Mesendoderm (in vitro differentiated cells): ENCODE results near the gene GULP1. TPM values are rescaled to one million over a fixed set of nuclear protein-coding genes. Genes with fewer than 3 reads are reported as not detected.

ENCODE experiments used
- DNase-seq: peaks from one replicate; pipeline ENCODE4 v3.0.0; 2013
- H2AK5ac ChIP-seq: 2 replicates; pipeline ENCODE4 v1.6.1; 2013; ENCODE audit warnings: low read length, inconsistent platforms
- H2BK120ac ChIP-seq: 2 replicates; pipeline ENCODE4 v1.6.1; 2013; ENCODE audit warnings: low read depth, mild to moderate bottlenecking, low read length, moderate library complexity, mixed read lengths
- H2BK15ac ChIP-seq: replicated peaks from 2 replicates; pipeline ENCODE4 v1.6.1; 2013; ENCODE audit warnings: low read depth, mild to moderate bottlenecking, moderate library complexity
- H2BK5ac ChIP-seq: 2 replicates; pipeline ENCODE4 v1.6.1; 2013; ENCODE audit warnings: low read length, inconsistent platforms
- H3K18ac ChIP-seq: 2 replicates; pipeline ENCODE4 v1.6.1; 2013; ENCODE audit warnings: mild to moderate bottlenecking, low read length, mixed read lengths
- H3K23ac ChIP-seq: one replicate; pipeline ENCODE4 v1.6.1; 2013; ENCODE audit warnings: low read length
- H3K27ac ChIP-seq: 2 replicates; pipeline ENCODE4 v1.5.1; 2013; ENCODE audit warnings: low read depth, mild to moderate bottlenecking, inconsistent platforms, low read length, moderate library complexity
- H3K27me3 ChIP-seq: 2 replicates; pipeline ENCODE4 v1.6.1; 2013; ENCODE audit warnings: low read length, control low read depth, mild to moderate bottlenecking, inconsistent platforms; ENCODE audit not compliant: insufficient read depth, poor library complexity
- H3K36me3 ChIP-seq: 2 replicates; pipeline ENCODE4 v1.6.1; 2013; ENCODE audit warnings: low read length, inconsistent platforms; ENCODE audit not compliant: control insufficient read depth, insufficient read depth
- H3K4ac ChIP-seq: one replicate; pipeline ENCODE4 v1.6.1; 2013; ENCODE audit warnings: low read depth, mild to moderate bottlenecking, low read length, moderate library complexity
- H3K4me1 ChIP-seq: 2 replicates; pipeline ENCODE4 v1.6.1; 2013; ENCODE audit warnings: low read depth, low read length, inconsistent platforms; ENCODE audit not compliant: control insufficient read depth
- H3K4me2 ChIP-seq: 2 replicates; pipeline ENCODE4 v1.6.1; 2013; ENCODE audit warnings: low read length
- H3K4me3 ChIP-seq: 2 replicates; pipeline ENCODE4 v1.5.1; 2013; ENCODE audit warnings: mild to moderate bottlenecking, low read length
- H3K56ac ChIP-seq: one replicate; pipeline ENCODE4 v1.6.1; 2013; ENCODE audit warnings: low read length
- H3K79me1 ChIP-seq: 2 replicates; pipeline ENCODE4 v1.6.1; 2013; ENCODE audit warnings: low read length, inconsistent platforms
- H3K79me2 ChIP-seq: 2 replicates; pipeline ENCODE4 v1.6.1; 2013; ENCODE audit warnings: mild to moderate bottlenecking, low read length; ENCODE audit not compliant: control insufficient read depth, insufficient read depth
- H3K9ac ChIP-seq: 2 replicates; pipeline ENCODE4 v1.6.1; 2013; ENCODE audit warnings: low read length, inconsistent platforms
- H4K5ac ChIP-seq: one replicate; pipeline ENCODE4 v1.6.1; 2013; ENCODE audit warnings: low read length
- H4K8ac ChIP-seq: one replicate; pipeline ENCODE4 v1.6.1; 2013; ENCODE audit warnings: low read depth, mild to moderate bottlenecking, control low read depth, low read length, moderate library complexity
- WGBS: extraction: QIAGEN DNeasy Blood & Tissue Kit; methylation state at CpG from one replicate; pipeline ENCODE4 v1.1.7; 2013; ENCODE audit warnings: low lambda C conversion rate, missing lambda C conversion rate; ENCODE audit not compliant: insufficient coverage; ENCODE audit errors: extremely low coverage; 5-methylcytosine and 5-hydroxymethylcytosine counted together
- polyA plus RNA-seq, 2 experiments: library from polyadenylated mRNA; stranded (reverse); fragments of 200-250 nt; gene quantifications; one replicate each; pipeline ENCODE4 v1.2.3, GENCODE V29; 2013

Gene GULP1
- 69.6 TPM for polyA plus RNA-seq (2013, experiment 1 of 2)
- polyA plus RNA-seq (2013, experiment 2 of 2): 72.0 TPM

DNA sequence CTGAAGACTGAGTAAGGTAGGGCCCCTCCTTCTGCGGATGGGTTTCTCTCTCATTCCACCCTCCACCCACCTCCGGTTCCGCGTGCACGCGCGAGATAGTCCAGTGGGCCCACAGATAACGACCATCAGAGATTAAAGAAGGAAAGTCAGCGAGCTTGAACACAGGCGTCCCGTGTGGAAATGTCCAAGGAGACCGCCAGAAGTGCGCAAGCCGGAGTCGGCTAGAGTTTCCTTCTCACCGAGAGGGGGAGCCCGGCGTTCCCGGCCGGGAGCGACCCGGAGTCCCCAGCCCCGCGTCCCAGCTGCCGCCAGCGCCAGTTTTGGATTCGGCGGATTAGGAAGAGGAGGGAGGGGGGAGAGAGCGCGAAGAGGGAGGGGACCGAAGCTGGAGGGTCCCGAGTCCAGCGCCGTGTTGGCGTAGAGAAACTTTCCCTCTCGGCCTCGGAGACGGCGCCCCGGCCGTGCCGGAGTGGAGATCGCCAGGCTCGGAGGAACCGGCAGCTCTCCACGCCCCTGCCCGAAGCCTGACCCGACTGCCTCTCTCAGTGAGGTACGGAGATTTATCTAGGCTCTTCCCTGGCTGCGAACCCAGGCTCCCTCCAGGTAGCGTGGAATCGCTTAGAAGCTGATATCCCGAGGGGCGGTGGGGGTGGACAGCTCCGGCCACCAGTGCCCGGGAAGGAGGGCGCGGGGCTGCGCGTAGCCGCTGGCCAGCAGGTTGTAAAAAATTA, at the start of gene GULP1:
GULP1 (plus strand) TSS at position 258 of the 731 bp plus-strand sequence. CDS start 185,829 bp downstream, outside the sequence.
- H3K36me3 ChIP-seq: no peaks in the 10 kb centered on the region
- no peak within 1 kb of the TSS for H2AK5ac ChIP-seq
- DNase-seq: peak; percentile 93
- peak within 1 kb of the TSS; percentile 63 for H2BK120ac ChIP-seq
- no peak within 1 kb of the TSS for H4K5ac ChIP-seq
- peak within 1 kb of the TSS; percentile 90 for H3K23ac ChIP-seq
- H3K27me3 ChIP-seq: no peaks in the 10 kb centered on the region
- H3K4me3 ChIP-seq: peak within 1 kb of the TSS; percentile 83
- peak within 1 kb of the TSS; percentile 7 for H4K8ac ChIP-seq
- peak within 1 kb of the TSS; percentile 87 for H2BK5ac ChIP-seq
- H3K27ac ChIP-seq: peak within 1 kb of the TSS; percentile 76
- peak within 1 kb of the TSS; percentile 98 for H3K4ac ChIP-seq
- H2BK15ac ChIP-seq: no peak within 1 kb of the TSS
- peak within 1 kb of the TSS; percentile 97 for H3K18ac ChIP-seq
- peak within 1 kb of the TSS; percentile 78 for H3K4me2 ChIP-seq
- no CpG with 5 or more reads among the region's 61 CpGs for WGBS
- H3K79me2 ChIP-seq: peaks cover 30% of the 10 kb centered on the region
- no peaks in the 10 kb centered on the region for H3K79me1 ChIP-seq
- H3K4me1 ChIP-seq: no peaks in the 10 kb centered on the region
- peak within 1 kb of the TSS; percentile 80 for H3K9ac ChIP-seq
- H3K56ac ChIP-seq: peak within 1 kb of the TSS; percentile 91

GRCh38 chr2:188243381-188243780, 48.3 kb upstream of the GULP1 start:
- H3K23ac ChIP-seq: no peak overlapping the region
- H3K27me3 ChIP-seq: no peaks in the 10 kb centered on the region
- no peak overlapping the region for H3K56ac ChIP-seq
- H3K9ac ChIP-seq: no peak overlapping the region
- H3K4me2 ChIP-seq: no peak overlapping the region
- WGBS: no CpG with 5 or more reads among the region's 1 CpG
- H3K4ac ChIP-seq: no peak overlapping the region
- H3K4me1 ChIP-seq: no peaks in the 10 kb centered on the region
- no peak overlapping the region for H2BK15ac ChIP-seq
- no peak overlapping the region for H2AK5ac ChIP-seq
- H3K4me3 ChIP-seq: no peak overlapping the region
- H3K79me1 ChIP-seq: no peaks in the 10 kb centered on the region
- no peak overlapping the region for H3K18ac ChIP-seq
- peak; percentile 50 for DNase-seq
- H3K79me2 ChIP-seq: no peaks in the 10 kb centered on the region
- H3K36me3 ChIP-seq: no peaks in the 10 kb centered on the region
- H4K5ac ChIP-seq: no peak overlapping the region
- no peak overlapping the region for H4K8ac ChIP-seq
- H2BK120ac ChIP-seq: no peak overlapping the region
- H3K27ac ChIP-seq: no peak overlapping the region
- no peak overlapping the region for H2BK5ac ChIP-seq

GRCh38 chr2:188244383-188244782, 47.3 kb upstream of the GULP1 start:
- Histone ChIP-seq H3K4me3 (no peak overlapping the region), H3K18ac (no peak overlapping the region), H2BK15ac (no peak overlapping the region), H3K36me3 (no peaks in the 10 kb centered on the region), H3K4ac (no peak overlapping the region), H4K8ac (no peak overlapping the region), H4K5ac (no peak overlapping the region), H2BK120ac (no peak overlapping the region), H3K79me1 (no peaks in the 10 kb centered on the region), H2AK5ac (no peak overlapping the region), H3K79me2 (no peaks in the 10 kb centered on the region), H3K27me3 (no peaks in the 10 kb centered on the region), H3K23ac (no peak overlapping the region), H3K9ac (no peak overlapping the region), H2BK5ac (no peak overlapping the region), H3K56ac (no peak overlapping the region), H3K27ac (no peak overlapping the region), H3K4me1 (no peaks in the 10 kb centered on the region), H3K4me2 (no peak overlapping the region)
- peak; percentile 61 for DNase-seq
- no CpG with 5 or more reads among the region's 3 CpGs for WGBS

DNA sequence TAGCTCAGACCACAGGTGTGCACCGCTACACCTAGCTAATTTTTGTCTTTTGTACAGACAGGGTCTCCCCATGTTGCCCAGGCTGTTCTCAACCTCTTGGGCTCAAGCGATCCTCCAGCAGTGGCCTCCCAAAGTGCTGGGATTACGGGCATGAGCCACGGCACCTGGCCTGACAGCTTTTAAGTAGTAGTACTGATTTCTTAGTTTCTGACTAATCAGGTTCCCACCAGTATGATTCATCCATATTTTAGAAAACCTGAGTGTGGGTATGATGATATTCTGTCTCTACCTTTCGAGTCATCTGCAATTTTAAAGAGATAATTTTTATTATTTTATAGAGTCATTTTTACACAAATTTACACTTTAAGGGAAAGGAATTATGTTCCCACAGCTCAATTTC, 46.4 kb upstream of the GULP1 start:
- Histone ChIP-seq H4K5ac (no peak overlapping the region), H3K9ac (no peak overlapping the region), H3K79me1 (no peaks in the 10 kb centered on the region), H3K56ac (no peak overlapping the region), H4K8ac (peak overlapping the region; percentile 56), H3K79me2 (no peaks in the 10 kb centered on the region), H3K27me3 (no peaks in the 10 kb centered on the region), H3K4me3 (no peak overlapping the region), H2AK5ac (no peak overlapping the region), H3K4ac (no peak overlapping the region), H3K23ac (no peak overlapping the region), H2BK120ac (no peak overlapping the region), H2BK5ac (no peak overlapping the region), H3K36me3 (no peaks in the 10 kb centered on the region), H3K27ac (no peak overlapping the region), H3K18ac (no peak overlapping the region), H2BK15ac (no peak overlapping the region), H3K4me1 (no peaks in the 10 kb centered on the region), H3K4me2 (no peak overlapping the region)
- no CpG with 5 or more reads among the region's 5 CpGs for WGBS
- DNase-seq: no peak

DNA sequence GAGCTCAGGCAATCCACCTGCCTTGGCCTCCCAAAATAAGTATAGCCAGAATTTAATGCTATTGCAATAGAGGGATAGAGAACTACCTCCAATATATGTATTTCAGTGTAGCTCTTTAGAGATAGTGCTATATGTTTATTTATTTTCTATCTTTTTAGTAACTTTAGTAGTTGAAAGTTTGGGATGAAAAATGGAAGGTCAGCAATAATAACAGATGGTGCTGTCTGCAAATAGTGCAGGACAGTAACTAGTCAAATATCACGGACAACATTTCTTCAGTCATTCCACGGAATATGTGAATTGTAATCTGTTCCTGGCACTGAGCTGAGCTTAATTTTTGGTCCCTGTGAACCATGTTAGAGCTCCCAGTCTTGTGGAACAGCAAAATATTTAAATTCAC, 43.2 kb upstream of the GULP1 start:
- Histone ChIP-seq H2BK120ac (no peak overlapping the region), H3K27me3 (no peaks in the 10 kb centered on the region), H2AK5ac (no peak overlapping the region), H3K36me3 (no peaks in the 10 kb centered on the region), H4K8ac (no peak overlapping the region), H3K79me2 (no peaks in the 10 kb centered on the region), H4K5ac (no peak overlapping the region), H3K23ac (no peak overlapping the region), H3K79me1 (no peaks in the 10 kb centered on the region), H3K9ac (no peak overlapping the region), H2BK15ac (no peak overlapping the region), H3K4me3 (no peak overlapping the region), H3K4ac (no peak overlapping the region), H2BK5ac (no peak overlapping the region), H3K4me2 (no peak overlapping the region), H3K56ac (no peak overlapping the region), H3K4me1 (no peaks in the 10 kb centered on the region), H3K18ac (no peak overlapping the region), H3K27ac (no peak overlapping the region)
- DNase-seq: no peak
- WGBS: no CpG with 5 or more reads among the region's 2 CpGs

DNA sequence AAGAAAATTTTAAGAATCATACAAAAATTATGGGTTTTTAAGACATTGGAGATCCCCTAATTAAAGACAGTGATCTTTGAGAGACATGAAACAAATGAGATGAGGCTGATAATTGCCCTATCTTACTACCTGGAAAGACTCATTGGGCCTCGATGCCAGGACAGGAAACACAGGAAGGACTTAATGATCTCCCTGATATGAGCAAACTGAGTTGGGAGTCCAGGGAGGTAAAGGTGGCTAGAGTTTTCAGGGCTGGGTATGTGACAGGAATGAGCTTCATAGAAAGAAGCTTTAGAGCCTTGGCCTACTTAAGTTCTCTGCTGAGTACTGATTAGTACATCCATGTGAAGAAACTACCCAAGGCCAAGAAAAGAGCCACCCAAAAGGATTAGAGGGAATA, 40.6 kb upstream of the GULP1 start:
- H3K36me3 ChIP-seq: no peaks in the 10 kb centered on the region
- H3K27ac ChIP-seq: no peak overlapping the region
- H3K56ac ChIP-seq: no peak overlapping the region
- H3K9ac ChIP-seq: no peak overlapping the region
- no peak overlapping the region for H3K4me2 ChIP-seq
- no peak overlapping the region for H3K18ac ChIP-seq
- no peak overlapping the region for H2BK5ac ChIP-seq
- no peak overlapping the region for H2AK5ac ChIP-seq
- no peaks in the 10 kb centered on the region for H3K79me1 ChIP-seq
- H4K8ac ChIP-seq: no peak overlapping the region
- H3K23ac ChIP-seq: no peak overlapping the region
- WGBS: no CpG with 5 or more reads among the region's 1 CpG
- no peak overlapping the region for H2BK15ac ChIP-seq
- H3K4ac ChIP-seq: no peak overlapping the region
- peak; percentile 80 for DNase-seq
- H3K4me3 ChIP-seq: no peak overlapping the region
- no peak overlapping the region for H4K5ac ChIP-seq
- H3K27me3 ChIP-seq: no peaks in the 10 kb centered on the region
- H2BK120ac ChIP-seq: no peak overlapping the region
- no peaks in the 10 kb centered on the region for H3K79me2 ChIP-seq
- H3K4me1 ChIP-seq: no peaks in the 10 kb centered on the region
